Stimulated activated CD8-positive, alpha-beta memory T cell treated with anti-CD3 and anti-CD28 coated beads, Interleukin-15, amount 100 ng/mL, for 48 hours (primary cell): Measurements from ENCODE around the gene CSNK1D.

Source experiments
- DNase-seq, 2 donors: peaks; one replicate each; pipeline ENCODE4 v3.0.0-alpha.2; 2020; ENCODE audit warnings: low read depth in 2 of 2

The CSNK1D gene

GRCh38 chr17:82295472-82295814 is 21.9 kb upstream of the CSNK1D start:
- DNase-seq, result no peak

GRCh38 chr17:82294064-82294773 is 20.7 kb upstream of the CSNK1D start:
- no peak for DNase-seq

GRCh38 chr17:82292251-82293154 is 19.0 kb upstream of the CSNK1D start:
- peak; percentile 90 to 92 for DNase-seq

- no peak for DNase-seq
Observed at GRCh38 chr17:82291582-82292250, 18.2 kb upstream of the CSNK1D start.

- DNase-seq, result no peak
Observed at GRCh38 chr17:82287868-82288801, 14.6 kb upstream of the CSNK1D start.

- DNase-seq, result no peak
Observed at GRCh38 chr17:82287013-82287867, 13.7 kb upstream of the CSNK1D start.

- DNase-seq, result no peak
Observed at GRCh38 chr17:82285141-82285540, 11.6 kb upstream of the CSNK1D start.

GRCh38 chr17:82283208-82283749 is 9.8 kb upstream of the CSNK1D start:
- DNase-seq, result peak in 1 of 2 donors; percentile 73

- DNase-seq, result no peak
Observed at GRCh38 chr17:82282239-82283207, 9.0 kb upstream of the CSNK1D start.

- peak in 1 of 2 donors; percentile 62 for DNase-seq
Observed at GRCh38 chr17:82281502-82282238, 8.2 kb upstream of the CSNK1D start.

- DNase-seq, result no peak
Observed at GRCh38 chr17:82281076-82281475, 7.6 kb upstream of the CSNK1D start.

- DNase-seq, result no peak
Observed at GRCh38 chr17:82280537-82280936, 7.0 kb upstream of the CSNK1D start.

- DNase-seq, result no peak
Observed at GRCh38 chr17:82278786-82279391, 5.4 kb upstream of the CSNK1D start.

- DNase-seq, result no peak
Observed at GRCh38 chr17:82278308-82278707, 4.8 kb upstream of the CSNK1D start.

GRCh38 chr17:82277851-82278250 is 4.4 kb upstream of the CSNK1D start:
- no peak for DNase-seq

GRCh38 chr17:82276938-82277337 is 3.4 kb upstream of the CSNK1D start:
- DNase-seq, result no peak

GRCh38 chr17:82275326-82275725 is 1.8 kb upstream of the CSNK1D start:
- no peak for DNase-seq
